ENCODE results near the gene MRS2. TPM values are rescaled to one million over a fixed set of nuclear protein-coding genes. Genes with fewer than 3 reads are reported as not detected.

MRS2 gene
- total and polyA plus RNA-seq, 9 of the 15 experiments (the other 6 are each of a cell fraction or from before 2014, with no cell fraction given), result 14.6 to 57.9 (median 48.1) TPM

DNA sequence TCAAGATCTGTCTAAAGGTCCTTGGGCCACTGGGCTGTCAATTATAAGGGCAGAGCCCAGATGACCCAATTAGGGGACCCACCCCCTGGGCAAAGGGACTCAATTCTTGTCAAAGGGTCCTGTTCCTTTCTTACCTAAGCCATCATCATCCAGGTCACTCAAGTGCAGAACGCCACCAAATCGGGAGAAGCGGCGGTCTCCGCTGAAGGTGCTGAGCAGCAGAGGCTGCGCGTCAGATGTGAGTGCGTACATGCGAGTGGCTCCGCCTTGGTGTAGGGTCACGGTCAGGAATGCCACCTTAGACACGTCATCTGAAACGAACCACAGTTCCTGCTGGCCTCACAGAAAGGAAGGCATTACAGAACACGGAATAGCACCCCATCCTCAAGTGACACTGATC lies 34.2 kb downstream of the MRS2 start:
- DNase-seq (ENCODE audit: extremely low read depth in 1 of 4, low spot score in 3 of 4), result no peak
- H3K27me3 ChIP-seq (ENCODE audit: control insufficient read depth in 2 of 2, insufficient read depth in 2 of 2, low read length in 2 of 2), result peaks cover 0 to 4% of the 10 kb centered on the region in 2 experiments; a peak in 1 of 5 replicates
- H3K9me3 ChIP-seq (replicated peaks; ENCODE audit: control insufficient read depth, insufficient read depth, low read depth, low read length), result no peaks in the 10 kb centered on the region; the same call in 1 of the 2 replicates
- intact Hi-C loops (cut with micrococcal nuclease), result no loop called here
- ChIA-PET CTCF (ENCODE audit: low intra/inter-chr PET ratio) (no interaction called here), POLR2A (interaction anchor here (1.0 kb wide), 1 partner anchor 12 kb away, joined by 3 read pairs; no protein-coding TSS in a partner anchor)
- FAIRE-seq, result no peak
- H3K4me3 ChIP-seq, result no peak overlapping the region
- 55% methylated on average over 7 of the region's 14 CpGs for WGBS (ENCODE audit: insufficient coverage, low coverage, missing lambda C conversion rate)
- no peaks in the 10 kb centered on the region for H3K79me2 ChIP-seq (ENCODE audit: control insufficient read depth, insufficient read depth, low read length)
- no peaks in the 10 kb centered on the region for H3K36me3 ChIP-seq (ENCODE audit: control insufficient read depth, insufficient read depth, low read length)
- H3K9ac ChIP-seq (ENCODE audit: insufficient read depth in 1 of 2, low read depth in 2 of 2, low read length in 2 of 2), result no peak overlapping the region
- BruUV-seq (replicated peaks), result no TSS peak
- no peak overlapping the region for H3K27ac ChIP-seq (ENCODE audit: extremely low read depth, low read depth, low read length)
- ATAC-seq, result no peak
- H3K9me1 ChIP-seq (ENCODE audit: control insufficient read depth, insufficient read depth, low read length), result no peaks in the 10 kb centered on the region
- H3K4me1 ChIP-seq (replicated peaks in 1 of 2; ENCODE audit: control insufficient read depth in 2 of 2, insufficient read depth in 2 of 2, low read length in 2 of 2), result no peaks in the 10 kb centered on the region
- H2AFZ ChIP-seq (ENCODE audit: low read depth, low read length), result no peak overlapping the region
- in situ Hi-C loops (cut with MboI), result no loop called here
- no peak overlapping the region for H3K4me2 ChIP-seq (ENCODE audit: insufficient read depth, low read length)
- no peaks in the 10 kb centered on the region for H4K20me1 ChIP-seq (replicated peaks; ENCODE audit: control insufficient read depth, insufficient read depth, low read length)
- TF ChIP-seq, protein P1, sequence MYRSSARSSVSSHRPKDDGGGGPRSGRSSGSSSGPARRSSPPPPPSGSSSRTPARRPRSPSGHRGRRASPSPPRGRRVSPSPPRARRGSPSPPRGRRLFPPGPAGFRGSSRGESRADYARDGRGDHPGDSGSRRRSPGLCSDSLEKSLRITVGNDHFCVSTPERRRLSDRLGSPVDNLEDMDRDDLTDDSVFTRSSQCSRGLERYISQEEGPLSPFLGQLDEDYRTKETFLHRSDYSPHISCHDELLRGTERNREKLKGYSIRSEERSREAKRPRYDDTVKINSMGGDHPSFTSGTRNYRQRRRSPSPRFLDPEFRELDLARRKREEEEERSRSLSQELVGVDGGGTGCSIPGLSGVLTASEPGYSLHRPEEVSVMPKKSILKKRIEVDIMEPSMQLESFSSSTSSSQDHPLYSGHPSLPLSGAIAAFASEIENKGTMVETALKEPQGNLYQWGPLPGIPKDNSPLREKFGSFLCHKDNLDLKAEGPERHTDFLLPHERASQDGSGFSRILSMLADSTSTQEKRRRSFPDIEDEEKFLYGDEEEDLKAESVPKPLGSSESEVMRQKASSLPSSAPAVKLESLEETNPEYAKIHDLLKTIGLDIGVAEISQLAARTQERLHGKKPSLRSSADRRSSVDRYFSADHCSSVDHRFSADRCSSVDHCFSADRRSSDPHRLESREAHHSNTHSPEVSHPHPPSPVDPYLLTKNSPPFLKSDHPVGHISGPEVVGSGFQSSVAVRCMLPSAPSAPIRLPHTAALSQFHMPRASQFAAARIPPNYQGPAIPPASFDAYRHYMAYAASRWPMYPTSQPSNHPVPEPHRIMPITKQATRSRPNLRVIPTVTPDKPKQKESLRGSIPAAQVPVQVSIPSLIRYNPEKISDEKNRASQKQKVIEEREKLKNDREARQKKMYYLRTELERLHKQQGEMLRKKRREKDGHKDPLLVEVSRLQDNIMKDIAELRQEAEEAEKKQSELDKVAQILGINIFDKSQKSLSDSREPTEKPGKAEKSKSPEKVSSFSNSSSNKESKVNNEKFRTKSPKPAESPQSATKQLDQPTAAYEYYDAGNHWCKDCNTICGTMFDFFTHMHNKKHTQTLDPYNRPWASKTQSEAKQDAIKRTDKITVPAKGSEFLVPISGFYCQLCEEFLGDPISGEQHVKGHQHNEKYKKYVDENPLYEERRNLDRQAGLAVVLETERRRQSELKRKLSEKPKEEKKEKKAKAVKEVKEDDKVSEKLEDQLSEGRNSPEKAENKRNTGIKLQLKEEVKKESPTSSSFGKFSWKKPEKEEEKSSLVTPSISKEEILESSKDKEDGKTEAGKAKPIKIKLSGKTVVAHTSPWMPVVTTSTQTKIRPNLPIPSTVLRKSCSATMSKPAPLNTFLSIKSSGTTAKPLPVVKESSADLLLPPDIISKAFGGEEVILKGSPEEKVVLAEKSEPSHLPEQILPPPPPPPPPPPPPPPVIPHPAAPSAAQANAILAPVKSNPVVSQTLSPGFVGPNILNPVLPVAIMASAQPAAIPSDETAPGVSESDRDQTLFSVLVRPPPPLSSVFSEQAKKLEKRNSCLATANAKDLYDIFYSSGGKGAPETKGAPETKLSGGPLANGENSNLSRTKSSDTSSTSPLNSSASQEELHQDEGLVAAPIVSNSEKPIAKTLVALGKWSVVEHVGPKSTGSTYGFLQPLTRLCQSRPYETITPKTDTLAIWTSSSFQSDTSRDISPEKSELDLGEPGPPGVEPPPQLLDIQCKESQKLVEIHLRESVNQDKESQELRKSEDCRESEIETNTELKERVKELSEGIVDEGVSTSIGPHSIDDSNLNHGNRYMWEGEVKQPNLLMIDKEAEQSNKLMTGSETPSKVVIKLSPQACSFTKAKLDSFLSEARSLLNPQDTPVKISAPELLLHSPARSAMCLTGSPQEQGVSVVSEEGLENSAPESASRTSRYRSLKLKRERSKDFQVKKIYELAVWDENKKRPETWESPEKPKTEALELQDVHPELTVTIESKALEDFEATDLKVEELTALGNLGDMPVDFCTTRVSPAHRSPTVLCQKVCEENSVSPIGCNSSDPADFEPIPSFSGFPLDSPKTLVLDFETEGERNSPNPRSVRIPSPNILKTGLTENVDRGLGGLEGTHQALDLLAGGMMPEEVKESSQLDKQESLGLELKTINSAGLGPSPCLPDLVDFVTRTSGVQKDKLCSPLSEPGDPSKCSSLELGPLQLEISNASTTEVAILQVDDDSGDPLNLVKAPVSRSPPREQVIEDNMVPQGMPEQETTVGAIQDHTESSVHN (IDR thresholded peaks at IDR 0.05; ENCODE audit: borderline replicate concordance in 1 of 2, low read depth in 1 of 2), result no peak
- TF ChIP-seq, protein P2, sequence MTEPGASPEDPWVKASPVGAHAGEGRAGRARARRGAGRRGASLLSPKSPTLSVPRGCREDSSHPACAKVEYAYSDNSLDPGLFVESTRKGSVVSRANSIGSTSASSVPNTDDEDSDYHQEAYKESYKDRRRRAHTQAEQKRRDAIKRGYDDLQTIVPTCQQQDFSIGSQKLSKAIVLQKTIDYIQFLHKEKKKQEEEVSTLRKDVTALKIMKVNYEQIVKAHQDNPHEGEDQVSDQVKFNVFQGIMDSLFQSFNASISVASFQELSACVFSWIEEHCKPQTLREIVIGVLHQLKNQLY (CRISPR knock-in tag; conservative IDR thresholded peaks at IDR 0.05), result no peak
- TF ChIP-seq FOS (IDR thresholded peaks at IDR 0.05; ENCODE audit: extremely low read depth, insufficient read length) (no peak), GABPA (tag; conservative IDR thresholded peaks at IDR 0.05; ENCODE audit: low read depth) (no peak), NCOA4 (IDR thresholded peaks at IDR 0.05; ENCODE audit: partially characterized antibody) (no peak), CHCHD3 (CRISPR knock-in tag; IDR thresholded peaks at IDR 0.05) (no peak), GTF2F1 (IDR thresholded peaks at IDR 0.05; ENCODE audit: low read depth, low read length) (no peak)
- TF ChIP-seq, protein P3, sequence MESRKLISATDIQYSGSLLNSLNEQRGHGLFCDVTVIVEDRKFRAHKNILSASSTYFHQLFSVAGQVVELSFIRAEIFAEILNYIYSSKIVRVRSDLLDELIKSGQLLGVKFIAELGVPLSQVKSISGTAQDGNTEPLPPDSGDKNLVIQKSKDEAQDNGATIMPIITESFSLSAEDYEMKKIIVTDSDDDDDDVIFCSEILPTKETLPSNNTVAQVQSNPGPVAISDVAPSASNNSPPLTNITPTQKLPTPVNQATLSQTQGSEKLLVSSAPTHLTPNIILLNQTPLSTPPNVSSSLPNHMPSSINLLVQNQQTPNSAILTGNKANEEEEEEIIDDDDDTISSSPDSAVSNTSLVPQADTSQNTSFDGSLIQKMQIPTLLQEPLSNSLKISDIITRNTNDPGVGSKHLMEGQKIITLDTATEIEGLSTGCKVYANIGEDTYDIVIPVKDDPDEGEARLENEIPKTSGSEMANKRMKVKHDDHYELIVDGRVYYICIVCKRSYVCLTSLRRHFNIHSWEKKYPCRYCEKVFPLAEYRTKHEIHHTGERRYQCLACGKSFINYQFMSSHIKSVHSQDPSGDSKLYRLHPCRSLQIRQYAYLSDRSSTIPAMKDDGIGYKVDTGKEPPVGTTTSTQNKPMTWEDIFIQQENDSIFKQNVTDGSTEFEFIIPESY (CRISPR knock-in tag; IDR thresholded peaks at IDR 0.05), result no peak
- TF ChIP-seq, protein P4, sequence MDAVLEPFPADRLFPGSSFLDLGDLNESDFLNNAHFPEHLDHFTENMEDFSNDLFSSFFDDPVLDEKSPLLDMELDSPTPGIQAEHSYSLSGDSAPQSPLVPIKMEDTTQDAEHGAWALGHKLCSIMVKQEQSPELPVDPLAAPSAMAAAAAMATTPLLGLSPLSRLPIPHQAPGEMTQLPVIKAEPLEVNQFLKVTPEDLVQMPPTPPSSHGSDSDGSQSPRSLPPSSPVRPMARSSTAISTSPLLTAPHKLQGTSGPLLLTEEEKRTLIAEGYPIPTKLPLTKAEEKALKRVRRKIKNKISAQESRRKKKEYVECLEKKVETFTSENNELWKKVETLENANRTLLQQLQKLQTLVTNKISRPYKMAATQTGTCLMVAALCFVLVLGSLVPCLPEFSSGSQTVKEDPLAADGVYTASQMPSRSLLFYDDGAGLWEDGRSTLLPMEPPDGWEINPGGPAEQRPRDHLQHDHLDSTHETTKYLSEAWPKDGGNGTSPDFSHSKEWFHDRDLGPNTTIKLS (IDR thresholded peaks at IDR 0.05; ENCODE audit: borderline replicate concordance, low read depth), result no peak

Measured in K562 (cell line).